HG03095 (cell line): ENCODE measurements around the gene CTRB1.

Experiments
- ATAC-seq: cut with Tn5 transposase; IDR thresholded peaks from one replicate; pipeline ENCODE4 v1.9.1; 2021; ENCODE audit warnings: moderate library complexity; ENCODE audit not compliant: unreplicated experiment

The CTRB1 gene

DNA sequence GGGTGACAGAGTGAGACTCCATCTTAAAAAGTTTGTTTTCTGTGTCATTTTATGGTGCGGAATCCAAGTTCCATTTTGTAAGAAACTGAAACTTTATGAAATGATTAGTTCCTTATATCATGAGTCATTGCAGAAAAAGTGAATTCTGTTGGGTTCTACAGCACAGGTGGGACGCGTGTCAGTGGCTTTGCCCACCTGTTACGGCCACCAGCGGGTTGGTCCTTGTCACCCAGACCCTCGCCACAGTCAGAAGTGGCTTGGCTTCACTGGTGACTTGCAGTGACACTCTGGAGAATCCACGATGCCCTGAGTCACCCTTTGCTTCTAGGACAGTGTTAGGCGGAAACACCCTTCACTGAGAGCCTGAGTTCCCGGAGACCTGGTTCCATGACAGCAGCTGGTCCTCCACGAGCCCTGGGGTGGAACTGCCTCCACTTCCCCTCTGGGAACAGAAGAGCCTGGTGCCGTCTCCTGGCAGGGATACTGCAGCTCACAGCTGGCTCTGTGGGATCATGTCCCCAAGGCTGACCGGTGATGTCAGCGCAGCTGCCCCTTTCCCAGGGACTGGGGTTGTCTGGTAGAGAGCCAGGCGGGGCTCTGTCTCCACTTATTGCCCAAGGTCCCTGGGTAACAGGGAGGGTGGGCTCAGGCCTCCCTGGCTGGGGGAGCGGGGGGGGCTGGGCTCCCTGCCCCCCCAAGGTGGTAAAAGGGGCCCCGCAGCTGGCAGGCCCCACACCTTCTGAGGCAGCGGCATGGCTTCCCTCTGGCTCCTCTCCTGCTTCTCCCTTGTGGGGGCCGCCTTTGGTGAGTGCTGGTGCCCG lies at the start of gene CTRB1:
Gene CTRB1 (plus strand): TSS at position 733 of the 821 bp plus-strand sequence. CDS start 20 bp downstream, at position 753.
- ATAC-seq = peak; percentile 66

DNA sequence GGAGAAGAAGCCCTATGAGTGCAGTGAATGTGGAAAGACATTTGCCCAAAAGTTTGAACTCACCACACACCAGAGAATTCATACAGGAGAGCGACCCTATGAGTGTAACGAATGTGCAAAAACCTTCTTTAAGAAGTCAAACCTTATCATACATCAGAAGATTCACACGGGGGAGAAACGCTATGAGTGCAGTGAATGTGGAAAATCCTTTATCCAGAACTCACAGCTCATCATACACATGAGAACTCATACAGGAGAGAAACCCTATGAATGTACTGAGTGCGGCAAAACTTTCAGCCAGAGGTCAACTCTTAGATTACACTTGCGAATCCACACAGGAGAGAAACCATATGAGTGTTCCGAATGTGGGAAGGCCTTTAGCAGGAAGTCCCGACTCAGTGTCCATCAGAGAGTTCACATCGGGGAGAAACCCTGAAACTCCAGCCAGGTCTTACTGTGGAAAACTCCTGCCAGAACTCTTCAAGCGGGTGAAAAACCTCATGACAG lies 48.8 kb upstream of the CTRB1 start:
- ATAC-seq = no peak

DNA sequence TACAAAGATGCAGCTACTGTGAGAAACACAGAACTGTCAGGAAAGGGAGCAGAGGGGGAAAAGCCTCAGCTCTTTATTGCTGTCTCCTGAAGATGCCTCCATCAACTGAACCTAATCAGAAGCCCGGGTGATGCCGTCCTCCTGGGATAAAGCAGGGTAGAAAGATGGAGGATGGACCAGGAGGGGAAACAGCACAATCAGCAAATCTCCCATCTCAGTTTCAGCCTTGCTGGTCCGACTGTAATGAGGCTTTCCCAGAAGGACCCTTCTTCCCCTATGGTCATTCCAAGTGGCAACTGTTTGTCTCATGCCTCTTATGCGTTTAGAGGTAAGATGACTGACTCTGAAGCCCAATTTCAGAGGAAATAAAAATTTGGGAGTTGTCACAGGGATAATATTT lies 46.2 kb upstream of the CTRB1 start:
- no peak for ATAC-seq

DNA sequence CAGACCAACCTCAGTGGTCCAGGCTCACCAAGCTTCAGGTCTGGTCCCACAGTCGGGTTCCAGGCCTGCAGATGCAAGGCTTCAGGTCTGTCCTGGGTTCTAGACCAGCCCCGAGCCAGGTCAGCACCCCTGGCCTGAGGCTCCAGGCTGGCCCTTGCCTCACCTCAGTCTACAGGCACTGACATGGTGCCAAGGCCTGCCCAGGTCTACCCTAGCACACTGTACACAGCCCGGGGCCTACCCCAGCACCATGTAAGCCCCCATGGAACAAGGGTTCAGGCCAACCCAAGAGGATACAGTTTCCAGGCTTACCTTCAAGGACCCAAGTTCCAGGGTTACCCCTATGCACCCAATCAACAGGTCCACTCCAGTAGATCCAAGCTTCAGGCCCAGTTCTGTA lies 43.7 kb upstream of the CTRB1 start:
- ATAC-seq = no peak

DNA sequence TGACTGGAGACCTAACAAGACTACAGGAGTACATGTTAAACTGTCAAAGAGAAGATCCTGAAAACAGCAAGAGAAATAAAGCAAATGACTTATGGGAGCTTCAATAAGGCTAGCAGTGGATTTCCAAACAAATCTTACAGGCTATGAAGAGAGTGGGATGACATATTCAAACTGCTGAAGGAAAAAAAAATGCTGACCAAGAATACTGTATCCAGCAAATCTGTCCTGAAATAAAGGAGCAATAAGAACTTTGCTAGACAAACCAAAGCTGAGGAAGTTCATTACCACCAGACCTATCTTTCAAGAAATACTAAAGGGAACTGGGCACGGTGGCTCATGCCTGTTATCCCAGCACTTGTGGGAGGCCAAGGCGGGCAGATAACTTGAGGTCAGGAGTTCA lies 41.9 kb upstream of the CTRB1 start:
- ATAC-seq = no peak

DNA sequence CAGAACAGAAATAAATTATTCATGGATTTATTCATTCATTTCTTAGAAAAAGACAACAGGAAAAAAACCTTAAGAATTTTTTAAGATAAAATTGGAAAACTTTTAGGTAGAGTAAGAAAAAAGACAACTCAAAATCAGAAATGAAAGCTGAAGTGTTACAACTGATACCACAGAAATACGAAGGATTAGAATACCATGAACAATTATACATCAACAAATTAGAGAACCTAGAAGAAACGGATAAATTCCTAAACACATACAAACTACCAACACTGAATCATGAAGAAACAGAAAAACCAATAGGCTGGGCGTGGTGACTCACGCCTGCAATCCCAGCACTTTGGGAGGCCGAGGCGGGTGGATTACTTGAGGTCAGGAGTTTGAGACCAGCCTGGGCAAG lies 39.6 kb upstream of the CTRB1 start:
- ATAC-seq = no peak

DNA sequence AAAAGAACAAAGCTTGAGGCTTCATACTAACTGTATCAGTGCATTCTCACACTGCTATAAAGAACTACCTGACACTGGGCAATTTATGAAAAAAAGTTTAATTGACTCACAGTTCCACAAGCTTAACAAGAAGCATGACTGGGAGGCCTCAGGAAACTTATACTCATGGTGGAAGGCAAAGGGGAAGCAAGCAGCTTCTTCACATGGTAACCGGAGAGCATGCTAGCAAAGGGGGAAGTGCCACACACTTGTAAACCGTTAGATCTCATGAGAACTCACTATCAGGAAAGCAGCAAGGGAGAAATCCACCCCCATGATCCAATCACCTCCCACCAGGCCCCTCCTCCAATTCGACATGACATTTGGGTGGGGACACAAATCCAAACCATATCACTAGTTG lies 37.2 kb upstream of the CTRB1 start:
- ATAC-seq = no peak

DNA sequence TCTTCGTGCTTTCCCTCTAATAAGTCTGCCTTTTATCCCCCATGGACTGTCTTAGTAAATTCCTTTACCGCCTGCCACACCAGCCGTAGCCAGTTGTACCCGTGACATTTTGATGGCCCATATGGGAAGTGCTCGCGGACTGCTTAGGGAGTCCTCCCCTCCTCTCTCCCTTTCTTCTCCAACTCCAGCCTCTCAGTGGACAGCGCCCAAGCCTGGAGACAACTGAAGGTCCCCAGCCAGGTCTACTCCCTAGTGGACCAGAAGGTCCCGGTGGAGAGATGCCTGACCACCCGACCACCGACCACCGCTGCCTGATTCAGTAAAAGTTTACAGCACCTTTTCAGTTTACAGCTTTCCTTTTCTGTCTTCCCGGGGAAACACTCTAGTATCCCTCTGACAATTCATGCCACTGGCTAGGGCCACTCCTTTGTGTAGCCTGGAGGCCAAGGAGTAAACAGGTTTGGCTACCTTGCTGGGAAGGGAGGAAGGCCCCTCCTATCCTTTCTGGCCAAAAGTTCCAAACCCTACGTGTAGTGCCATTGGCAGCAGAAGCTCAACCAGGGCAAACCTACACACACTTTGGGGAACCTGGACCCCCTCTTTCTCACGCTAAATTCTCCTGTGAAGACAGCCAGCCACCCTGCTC lies 29.8 kb upstream of the CTRB1 start:
- no peak for ATAC-seq

DNA sequence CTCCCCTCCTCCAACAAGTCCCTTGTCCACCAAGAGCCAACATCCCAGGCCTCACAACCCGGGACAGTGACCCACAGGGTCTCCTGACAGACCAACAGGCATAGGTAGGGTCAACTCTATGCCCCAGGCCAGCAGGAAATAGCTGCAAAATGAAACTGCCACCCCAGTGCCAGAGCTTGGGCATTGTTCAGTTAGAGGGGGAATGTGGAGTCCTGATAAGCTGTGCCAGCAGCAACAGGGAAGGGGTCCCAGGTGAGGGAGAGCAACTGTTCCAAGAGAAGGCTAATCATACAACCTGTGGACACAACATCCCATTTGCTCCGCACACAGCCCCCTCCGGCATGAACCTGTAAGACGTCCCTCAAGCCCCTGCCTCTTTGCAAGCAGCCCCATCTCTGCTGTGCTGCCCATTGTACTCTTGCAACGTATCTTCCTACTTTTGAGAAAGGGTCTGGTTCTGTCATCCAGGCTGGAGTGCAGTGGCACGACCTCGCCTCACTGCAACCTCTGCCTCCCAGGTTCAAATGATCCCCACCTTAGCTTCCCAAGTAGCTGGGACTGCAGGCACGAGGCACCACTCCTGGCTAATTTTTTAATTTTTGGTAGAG lies 29.0 kb upstream of the CTRB1 start:
- no peak for ATAC-seq

DNA sequence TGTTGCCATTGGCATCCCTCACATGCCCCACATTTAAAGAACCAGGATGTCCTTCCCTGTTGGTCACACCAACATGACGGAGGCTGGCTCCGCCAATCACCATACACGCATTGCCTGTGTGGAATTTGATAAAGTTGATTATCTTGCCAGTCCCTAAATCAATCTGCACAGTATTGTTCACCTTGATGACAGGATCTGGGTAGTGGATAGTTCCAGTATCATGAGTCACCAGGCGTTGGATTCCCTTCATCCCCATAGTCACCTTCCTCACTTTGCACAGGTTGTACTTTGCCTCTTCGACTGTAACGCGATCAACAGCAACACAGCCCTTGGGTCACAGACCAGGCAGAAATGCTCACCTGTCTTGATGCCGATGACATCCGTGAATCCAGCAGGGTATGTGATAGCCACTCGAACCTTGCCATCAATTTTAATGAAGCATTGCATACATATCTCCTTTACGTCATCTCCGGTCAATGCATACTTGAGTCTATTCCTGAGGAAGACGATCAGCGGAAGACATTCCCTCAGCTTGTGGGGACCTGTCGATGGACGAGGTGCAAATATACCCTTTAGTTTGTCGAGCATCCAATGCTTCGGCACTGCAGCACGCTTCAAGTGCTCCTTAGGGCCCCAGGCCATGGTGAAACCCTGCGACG lies 26.1 kb upstream of the CTRB1 start:
- ATAC-seq = no peak

DNA sequence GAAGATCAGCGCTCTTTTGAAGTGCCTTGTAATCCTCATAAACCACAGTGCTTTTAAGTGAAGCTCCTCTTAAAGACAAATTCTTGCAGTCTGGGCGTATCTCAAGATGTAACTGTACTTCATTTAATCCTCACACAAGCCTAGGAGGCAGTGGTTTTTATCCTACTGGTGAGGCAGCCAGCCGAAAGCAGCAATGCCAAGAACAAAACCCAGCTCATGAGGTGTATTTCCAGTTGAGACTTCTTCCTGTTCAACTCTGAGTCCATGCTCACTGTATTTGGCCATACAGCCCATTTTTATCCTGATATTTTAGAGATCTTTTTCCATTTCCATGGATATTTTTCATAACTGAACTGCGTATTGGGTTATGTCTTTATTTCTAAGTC lies 25.5 kb upstream of the CTRB1 start:
- no peak for ATAC-seq

DNA sequence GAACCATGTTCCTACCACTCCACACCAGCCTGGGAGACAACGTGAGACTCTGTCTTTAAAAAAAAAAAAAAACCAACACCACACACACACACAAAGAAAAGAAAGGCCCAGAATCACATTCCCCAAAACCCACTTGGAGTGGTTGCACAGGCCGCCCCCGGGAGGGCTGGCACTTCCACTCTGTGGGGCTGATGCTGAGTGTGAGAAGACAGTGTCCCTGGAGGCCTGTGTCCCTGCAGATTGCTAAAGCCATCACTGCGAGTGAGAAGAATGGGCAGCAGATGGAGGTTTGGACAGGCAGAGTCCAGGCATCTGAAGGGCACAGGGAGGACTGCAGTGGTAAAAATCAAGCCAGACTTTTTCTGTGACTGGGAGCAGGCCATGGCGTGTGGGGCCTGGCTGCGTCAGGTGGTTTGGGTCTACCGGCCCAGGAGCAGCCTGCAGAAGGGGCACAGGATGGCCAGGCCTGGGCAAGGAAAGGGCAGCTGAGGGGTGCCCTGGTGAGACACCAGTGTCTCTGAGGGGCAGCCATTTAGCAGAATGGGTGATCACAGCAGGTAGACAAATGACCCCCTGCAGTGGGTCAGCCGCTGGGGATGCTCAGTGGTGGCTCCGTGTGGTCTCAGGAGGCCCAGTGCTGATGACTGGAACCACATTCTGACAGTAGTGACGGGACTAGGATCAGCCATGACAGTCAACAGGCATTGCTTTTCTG lies 24.9 kb upstream of the CTRB1 start:
- ATAC-seq = no peak

DNA sequence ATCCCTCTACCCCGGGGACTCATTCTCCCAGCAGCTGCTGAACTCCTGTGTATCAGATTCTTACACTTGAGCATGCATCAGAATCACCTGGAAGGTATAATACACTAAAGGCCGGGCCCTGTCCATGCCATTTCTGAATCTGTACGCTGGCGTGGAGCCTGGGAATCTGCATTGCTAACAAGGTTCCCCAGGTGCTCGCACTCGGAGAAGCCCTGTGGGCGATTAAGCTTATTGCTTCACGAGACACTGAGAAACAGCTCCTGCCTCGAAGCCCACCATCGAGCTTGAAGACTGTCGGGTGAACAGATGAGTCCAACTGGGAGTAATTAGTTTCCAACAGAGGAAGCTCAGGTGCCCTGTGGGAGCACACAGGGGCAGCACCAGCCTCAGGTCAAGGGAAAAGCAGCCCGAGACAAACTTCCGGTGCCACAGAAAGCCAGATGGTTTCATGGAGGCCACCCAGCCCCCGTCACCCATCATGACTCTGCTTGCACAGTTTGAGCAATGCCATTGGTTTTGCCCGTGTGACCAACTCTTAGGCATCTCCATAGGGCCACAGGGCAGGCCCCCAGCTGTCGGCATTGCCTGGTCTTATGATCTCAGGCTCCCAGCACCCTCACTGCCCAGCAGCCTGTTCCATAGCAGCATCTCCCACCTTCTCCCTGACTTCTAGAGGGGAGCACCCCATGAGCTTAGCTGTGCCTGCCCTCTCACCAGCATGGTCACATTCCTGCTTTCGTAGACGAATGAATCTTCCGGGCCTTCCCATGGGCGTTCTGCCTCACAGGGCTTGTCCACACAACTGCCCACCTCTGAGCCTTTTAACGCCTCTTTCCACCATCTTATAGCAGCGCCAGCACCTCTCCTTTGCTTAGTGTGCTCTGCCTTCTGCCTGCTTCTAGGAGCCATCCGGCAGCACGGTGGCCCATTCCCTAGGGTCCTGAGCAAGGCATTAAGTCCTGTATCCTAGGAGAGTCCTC lies 22.7 kb upstream of the CTRB1 start:
- no peak for ATAC-seq

DNA sequence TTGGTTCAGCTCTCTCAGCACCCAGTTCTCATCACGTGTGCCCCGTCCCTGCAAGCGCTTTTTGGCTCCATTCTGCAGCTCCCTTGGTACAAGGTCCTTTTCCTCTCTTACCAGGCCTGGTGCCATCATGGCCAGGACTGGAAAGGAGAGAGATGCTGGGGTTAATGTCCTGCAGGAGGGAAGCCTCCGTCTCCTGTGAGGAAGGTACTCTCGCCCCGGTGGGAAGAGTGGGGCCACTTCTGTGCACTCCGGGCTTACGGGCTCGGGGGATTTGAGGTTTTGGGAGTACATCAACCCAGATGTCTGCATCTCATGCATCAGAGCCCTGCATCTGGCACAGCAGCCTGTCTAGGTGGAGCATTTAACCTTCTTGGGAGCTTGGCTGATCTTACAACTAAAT lies 22.0 kb upstream of the CTRB1 start:
- ATAC-seq = no peak

DNA sequence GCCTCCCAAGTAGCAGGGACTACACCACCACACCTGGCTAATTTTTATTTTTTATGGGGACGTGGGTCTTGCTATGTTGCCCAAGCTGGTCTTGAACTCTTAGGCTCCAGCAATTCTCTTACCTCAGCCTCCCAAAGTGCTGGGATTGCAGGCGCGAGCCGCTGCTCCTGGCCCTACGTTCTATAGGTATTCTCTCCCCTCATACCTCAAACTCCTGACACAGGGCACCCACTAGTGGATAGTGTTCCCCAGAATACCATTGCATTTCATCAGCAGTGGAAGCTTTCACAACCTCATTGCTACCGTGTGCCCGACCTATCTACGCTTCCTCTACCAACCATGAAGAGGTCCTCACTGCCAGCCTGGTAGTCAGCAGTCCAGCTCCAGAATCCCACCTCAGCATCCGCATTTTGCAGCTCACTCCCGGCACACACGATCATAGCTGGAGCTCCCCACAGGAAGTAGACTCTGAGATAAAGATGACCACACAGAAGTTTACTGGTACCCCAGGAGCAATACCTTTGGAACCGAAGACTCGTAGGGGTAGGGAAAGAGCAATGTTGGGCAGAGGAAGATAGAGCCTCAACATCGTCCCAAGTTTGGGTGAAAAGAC lies 21.2 kb upstream of the CTRB1 start:
- no peak for ATAC-seq

DNA sequence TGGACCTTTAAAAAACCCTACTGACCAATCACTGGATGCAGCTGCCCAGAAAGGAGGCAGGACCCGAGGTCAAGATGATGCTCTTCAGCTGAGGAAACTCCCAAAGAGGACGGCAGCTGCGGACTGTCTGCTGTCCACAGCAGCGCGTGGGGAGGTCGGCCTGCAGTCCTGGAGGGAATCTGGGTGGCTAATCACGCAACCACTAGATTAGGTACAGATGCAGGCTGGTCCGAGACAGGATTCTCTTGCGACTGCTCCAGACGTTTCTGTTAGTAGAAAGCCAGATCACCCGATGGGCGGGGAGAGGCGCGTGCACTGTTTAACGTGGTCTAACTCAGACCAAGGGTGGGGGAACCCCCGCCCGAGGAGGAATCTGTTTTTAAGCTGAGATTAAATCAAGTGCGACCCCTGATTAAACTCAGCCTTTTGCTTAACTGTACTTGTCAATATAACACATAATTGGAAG lies 20.6 kb upstream of the CTRB1 start:
- no peak for ATAC-seq

DNA sequence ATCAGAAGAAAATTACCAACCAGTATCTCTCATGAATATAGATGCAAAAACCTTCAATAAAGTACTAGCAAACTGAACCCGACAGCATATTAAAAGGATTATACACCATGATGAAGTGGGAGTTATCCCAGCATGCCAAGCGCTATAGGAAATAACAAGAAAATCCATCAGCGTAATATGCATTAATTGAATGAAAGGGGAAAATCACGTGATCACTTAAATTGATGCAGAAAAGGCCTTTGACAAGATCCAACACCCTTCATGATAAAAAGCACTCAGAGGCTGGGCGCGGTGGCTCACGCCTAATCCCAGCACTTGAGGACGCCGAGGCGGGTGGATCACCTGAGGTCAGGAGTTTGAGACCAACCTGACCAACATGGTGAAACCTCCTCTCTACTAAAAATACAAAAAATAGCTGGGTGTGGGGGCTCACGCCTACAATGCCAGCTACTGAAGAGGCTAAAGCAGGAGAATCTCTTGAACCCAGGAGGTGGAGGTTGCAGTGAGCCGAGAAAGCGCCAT lies 16.7 kb upstream of the CTRB1 start:
- no peak for ATAC-seq

DNA sequence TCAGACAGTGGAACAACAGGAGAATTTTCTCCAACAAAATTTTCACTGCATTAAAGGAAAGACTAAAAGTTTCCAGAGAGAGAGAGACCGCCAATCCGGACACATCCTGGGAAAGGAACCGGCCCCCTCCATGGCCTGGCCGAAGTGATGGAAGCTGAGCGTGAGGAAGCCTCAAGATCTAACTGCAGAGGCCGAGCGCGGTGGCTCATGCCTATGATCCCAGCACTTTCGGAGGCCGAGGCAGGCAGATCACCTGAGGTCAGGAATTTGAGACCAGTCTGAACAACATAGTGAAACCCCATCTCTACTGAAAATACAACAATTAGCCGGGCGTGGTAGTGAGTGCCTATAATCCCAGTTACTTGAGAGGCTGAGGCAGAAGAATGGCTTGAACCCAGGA lies 15.7 kb upstream of the CTRB1 start:
- ATAC-seq = no peak
